GM13977 (cell line): ENCODE measurements around the gene PRSS21.

Experiments
- DNase-seq: peaks from one replicate; pipeline ENCODE4 v3.0.0; 2012; ENCODE audit warnings: low spot score
- in situ Hi-C: fragments of 300-500 bp; cut with MboI; formaldehyde crosslinking; loops from one replicate; pipeline ENCODE4 v1.12.0; 2022; ENCODE audit warnings: low sequenced_read_pairs, low pct_unique_long_range_greater_than_20kb, mixed read lengths, inconsistent platforms; ENCODE audit not compliant: unreplicated experiment
- TF ChIP-seq, protein P1 (sequence below): IDR thresholded peaks from 2 replicates; pipeline ENCODE4 v1.5.1; 2012; ENCODE audit warnings: mild to moderate bottlenecking, control low read depth; ENCODE audit not compliant: insufficient read depth; ENCODE audit errors: extremely low read depth, missing control alignments

The PRSS21 gene

DNA sequence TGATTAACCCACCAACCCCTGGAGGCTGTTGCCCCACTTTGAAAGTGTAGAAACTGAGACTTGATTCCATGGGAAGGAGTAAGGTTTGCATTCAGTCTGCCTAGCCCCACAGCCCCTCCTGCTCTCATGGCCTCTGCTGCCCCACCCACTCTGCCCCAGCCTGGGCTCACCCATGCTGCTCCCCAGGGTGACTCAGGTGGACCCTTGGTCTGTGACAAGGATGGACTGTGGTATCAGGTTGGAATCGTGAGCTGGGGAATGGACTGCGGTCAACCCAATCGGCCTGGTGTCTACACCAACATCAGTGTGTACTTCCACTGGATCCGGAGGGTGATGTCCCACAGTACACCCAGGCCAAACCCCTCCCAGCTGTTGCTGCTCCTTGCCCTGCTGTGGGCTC lies 12.3 kb upstream of the PRSS21 start:
- in situ Hi-C loops, result no loop called here
- no peak for DNase-seq
- TF ChIP-seq, protein P1, sequence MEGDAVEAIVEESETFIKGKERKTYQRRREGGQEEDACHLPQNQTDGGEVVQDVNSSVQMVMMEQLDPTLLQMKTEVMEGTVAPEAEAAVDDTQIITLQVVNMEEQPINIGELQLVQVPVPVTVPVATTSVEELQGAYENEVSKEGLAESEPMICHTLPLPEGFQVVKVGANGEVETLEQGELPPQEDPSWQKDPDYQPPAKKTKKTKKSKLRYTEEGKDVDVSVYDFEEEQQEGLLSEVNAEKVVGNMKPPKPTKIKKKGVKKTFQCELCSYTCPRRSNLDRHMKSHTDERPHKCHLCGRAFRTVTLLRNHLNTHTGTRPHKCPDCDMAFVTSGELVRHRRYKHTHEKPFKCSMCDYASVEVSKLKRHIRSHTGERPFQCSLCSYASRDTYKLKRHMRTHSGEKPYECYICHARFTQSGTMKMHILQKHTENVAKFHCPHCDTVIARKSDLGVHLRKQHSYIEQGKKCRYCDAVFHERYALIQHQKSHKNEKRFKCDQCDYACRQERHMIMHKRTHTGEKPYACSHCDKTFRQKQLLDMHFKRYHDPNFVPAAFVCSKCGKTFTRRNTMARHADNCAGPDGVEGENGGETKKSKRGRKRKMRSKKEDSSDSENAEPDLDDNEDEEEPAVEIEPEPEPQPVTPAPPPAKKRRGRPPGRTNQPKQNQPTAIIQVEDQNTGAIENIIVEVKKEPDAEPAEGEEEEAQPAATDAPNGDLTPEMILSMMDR, result no peak

GRCh38 chr16:2806286-2806685 lies 10.8 kb upstream of the PRSS21 start:
- DNase-seq, result no peak
- TF ChIP-seq, protein P1, result no peak
- in situ Hi-C loops, result no loop called here

DNA sequence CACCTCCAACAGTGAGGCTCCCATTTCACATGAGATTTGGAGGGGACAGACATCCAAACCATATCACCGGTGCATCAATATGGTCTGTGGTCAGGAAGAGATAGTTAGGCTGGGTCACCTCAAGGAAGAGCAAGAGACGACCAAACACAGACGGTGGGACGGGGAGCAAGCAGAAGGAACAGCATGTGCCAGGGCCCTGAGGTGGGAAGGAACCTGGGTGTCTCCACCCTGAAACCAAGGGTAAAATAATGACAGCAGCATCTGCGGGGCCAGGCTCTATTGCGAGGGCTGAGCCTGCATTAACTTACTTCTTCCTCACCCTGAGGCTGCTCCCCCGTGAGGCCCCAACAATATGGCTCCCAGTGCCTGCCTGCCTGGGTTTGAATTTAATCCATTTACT lies 8.9 kb upstream of the PRSS21 start:
- DNase-seq, result no peak
- in situ Hi-C loops, result no loop called here
- TF ChIP-seq, protein P1, result no peak

GRCh38 chr16:2809149-2809760 lies 7.8 kb upstream of the PRSS21 start:
- no peak for DNase-seq
- in situ Hi-C loops, result no loop called here
- TF ChIP-seq, protein P1, result no peak

DNA sequence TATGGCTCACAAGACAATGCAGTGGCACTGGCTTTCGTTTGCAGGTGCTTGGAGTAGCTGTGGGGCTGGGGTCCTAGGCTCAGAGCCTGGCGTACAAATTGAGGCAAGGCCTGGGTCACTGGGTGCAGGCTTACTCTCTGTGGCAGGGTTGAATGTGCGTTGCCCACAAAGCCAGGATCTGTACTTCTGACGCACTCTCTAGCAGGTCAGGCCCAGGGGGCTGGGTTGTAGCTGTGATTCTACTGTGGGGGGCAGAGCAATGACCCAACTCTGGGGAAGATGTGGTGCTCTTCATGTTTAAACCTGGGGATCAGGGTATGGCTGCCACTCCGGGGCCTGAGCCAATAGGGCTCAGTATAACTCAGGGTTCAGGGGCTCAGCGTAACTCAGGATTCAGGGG lies 6.4 kb upstream of the PRSS21 start:
- in situ Hi-C loops, result no loop called here
- TF ChIP-seq, protein P1, result no peak
- DNase-seq, result no peak

DNA sequence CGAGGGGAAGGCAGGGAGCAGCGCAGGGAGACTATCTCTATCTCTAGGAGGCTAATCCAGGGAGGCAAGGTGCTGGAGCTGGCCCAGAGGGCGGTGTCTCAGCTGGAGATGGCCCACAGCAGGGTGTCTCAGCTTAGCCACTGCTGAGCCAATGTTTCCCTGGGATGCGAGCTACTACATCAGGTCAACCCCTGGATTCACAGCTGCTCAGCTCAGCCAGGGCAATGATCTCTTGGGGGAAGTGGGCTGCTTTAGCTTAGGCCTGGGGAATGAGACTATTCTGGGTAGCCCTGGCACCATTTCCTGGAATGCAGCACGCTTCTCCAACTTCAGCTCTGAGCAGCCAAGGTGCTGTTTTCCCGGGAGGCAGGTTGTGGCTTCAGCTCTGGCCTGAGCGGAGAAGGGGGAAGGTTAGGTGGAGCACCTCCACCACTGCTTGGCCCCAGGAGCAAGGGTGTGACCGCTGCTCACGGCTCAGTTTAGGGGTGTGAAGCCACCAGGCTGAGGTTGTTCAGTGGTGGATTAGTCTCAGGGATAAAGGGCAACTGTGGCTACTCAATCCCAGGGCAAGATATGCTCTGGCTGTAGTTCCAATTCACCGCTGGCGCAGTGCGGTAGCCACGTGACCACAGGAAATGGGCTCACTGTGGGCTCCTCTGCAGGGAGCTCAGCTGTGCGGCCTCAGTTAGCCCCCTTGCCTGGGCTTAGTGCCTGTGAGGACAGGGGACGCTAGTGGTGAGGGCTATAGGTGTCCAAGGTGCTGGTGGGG lies 5.2 kb upstream of the PRSS21 start:
- no peak for DNase-seq
- TF ChIP-seq, protein P1, result no peak
- in situ Hi-C loops, result no loop called here
